Measurements from ENCODE around the gene USB1. TPM values are rescaled to one million over a fixed set of nuclear protein-coding genes. Genes with fewer than 3 reads are reported as not detected.

USB1 gene
- total and polyA plus RNA-seq, 4 donors: 8.9 to 40.7 (median 28.3) TPM

GRCh38 chr16:57992084-57992483 lies 9.1 kb upstream of the USB1 start:
- DNase-seq (ENCODE audit: low spot score): no peak
- 97% methylated on average over 6 of the region's 6 CpGs for WGBS
- TF ChIP-seq ATF3 (IDR thresholded peaks at IDR 0.05) (no peak), CTCF (IDR thresholded peaks at IDR 0.05; ENCODE audit: low read depth, low read length, missing input control) (no peak), YY1 (IDR thresholded peaks at IDR 0.05) (no peak), MAX (IDR thresholded peaks at IDR 0.05) (no peak), HNF4G (IDR thresholded peaks at IDR 0.05) (no peak), ZBTB33 (IDR thresholded peaks at IDR 0.05) (no peak), NR2F2 (IDR thresholded peaks at IDR 0.05) (no peak), JUND (IDR thresholded peaks at IDR 0.05) (no peak), SP1 (IDR thresholded peaks at IDR 0.05) (no peak), GABPA (IDR thresholded peaks at IDR 0.05 in 1 of 2, conservative IDR thresholded peaks at IDR 0.05 in 1 of 2) (no peak), TAF1 (conservative IDR thresholded peaks at IDR 0.05) (no peak), FOXA1 (IDR thresholded peaks at IDR 0.05) (no peak), RXRA (IDR thresholded peaks at IDR 0.05) (no peak), REST (IDR thresholded peaks at IDR 0.05) (no peak), RAD21 (IDR thresholded peaks at IDR 0.05) (no peak), HNF4A (conservative IDR thresholded peaks at IDR 0.05) (no peak), EGR1 (IDR thresholded peaks at IDR 0.05; ENCODE audit: low read depth in 2 of 2) (no peak)
- Histone ChIP-seq H3K27me3 (ENCODE audit: control insufficient read depth in 4 of 4, insufficient read depth in 4 of 4, low read length in 3 of 4) (no peaks in the 10 kb centered on the region), H3K4me1 (ENCODE audit: control insufficient read depth in 4 of 4, insufficient read depth in 4 of 4, low read length in 3 of 4) (no peaks in the 10 kb centered on the region), H3K36me3 (ENCODE audit: control insufficient read depth in 4 of 4, insufficient read depth in 3 of 4, low read depth in 1 of 4, low read length in 3 of 4) (peaks cover 4 to 16% (median 6%) of the 10 kb centered on the region in 4 donors), H3K9ac (ENCODE audit: low read depth in 1 of 2, low read length in 2 of 2) (no peak overlapping the region), H3K4me3 (ENCODE audit: low read depth in 1 of 3, low read length in 3 of 3) (no peak overlapping the region), H3K9me3 (ENCODE audit: control insufficient read depth in 4 of 4, low read length in 3 of 4) (no peaks in the 10 kb centered on the region), H3K27ac (ENCODE audit: low read depth in 1 of 2, low read length in 2 of 2) (no peak overlapping the region)

- no peaks in the 10 kb centered on the region for H3K27me3 ChIP-seq (ENCODE audit: control insufficient read depth in 4 of 4, insufficient read depth in 4 of 4, low read length in 3 of 4)
- no peak overlapping the region for H3K9ac ChIP-seq (ENCODE audit: low read depth in 1 of 2, low read length in 2 of 2)
- peaks cover 4 to 25% (median 11%) of the 10 kb centered on the region in 4 donors for H3K36me3 ChIP-seq (ENCODE audit: control insufficient read depth in 4 of 4, insufficient read depth in 3 of 4, low read depth in 1 of 4, low read length in 3 of 4)
- TF ChIP-seq GABPA (IDR thresholded peaks at IDR 0.05 in 1 of 2, conservative IDR thresholded peaks at IDR 0.05 in 1 of 2): no peak
- no peak for TF ChIP-seq NR2F2 (IDR thresholded peaks at IDR 0.05)
- no peak for TF ChIP-seq CTCF (IDR thresholded peaks at IDR 0.05; ENCODE audit: low read depth, low read length, missing input control)
- no peak for TF ChIP-seq MAX (IDR thresholded peaks at IDR 0.05)
- TF ChIP-seq FOXA1 (IDR thresholded peaks at IDR 0.05): no peak
- no peak for TF ChIP-seq SP1 (IDR thresholded peaks at IDR 0.05)
- TF ChIP-seq ZBTB33 (IDR thresholded peaks at IDR 0.05): no peak
- TF ChIP-seq YY1 (IDR thresholded peaks at IDR 0.05): no peak
- no peak for TF ChIP-seq RAD21 (IDR thresholded peaks at IDR 0.05)
- TF ChIP-seq FOXA2 (IDR thresholded peaks at IDR 0.05): no peak
- TF ChIP-seq JUND (IDR thresholded peaks at IDR 0.05): no peak
- H3K27ac ChIP-seq (ENCODE audit: low read depth in 1 of 2, low read length in 2 of 2): no peak overlapping the region
- H3K4me1 ChIP-seq (ENCODE audit: control insufficient read depth in 4 of 4, insufficient read depth in 4 of 4, low read length in 3 of 4): no peaks in the 10 kb centered on the region
- H3K4me3 ChIP-seq (ENCODE audit: low read depth in 1 of 3, low read length in 3 of 3): no peak overlapping the region
- WGBS: 86% methylated on average over 8 of the region's 8 CpGs
- H3K9me3 ChIP-seq (ENCODE audit: control insufficient read depth in 4 of 4, low read length in 3 of 4): no peaks in the 10 kb centered on the region
- DNase-seq (ENCODE audit: low spot score): no peak
Measured at GRCh38 chr16:57993438-57993837, 7.8 kb upstream of the USB1 start.

Measured in liver (tissue), 9 donors.